Gastroesophageal sphincter (tissue), 4 donors: ENCODE data around the gene DENND1C. TPM values are rescaled to one million over a fixed set of nuclear protein-coding genes. Genes with fewer than 3 reads are reported as not detected.

Source experiments
- ATAC-seq: fragments of 150-250 bp; one replicate; pipeline ENCODE4 v1.9.1; 2016; ENCODE audit warnings: mild to moderate bottlenecking, moderate library complexity
- H3K27ac ChIP-seq, 4 donors: fragments of 200-600 bp; sonication (generic) in 3 of 4; 1 replicate in 3 of 4; 2 replicates in 1 of 4; pipeline ENCODE4 v1.5.1; 2016 to 2019
- H3K27me3 ChIP-seq: fragments of 200-600 bp; sonication (generic); one replicate; pipeline ENCODE4 v1.5.1; 2019
- H3K36me3 ChIP-seq, 2 donors: fragments of 200-600 bp; sonication (generic); one replicate each; pipeline ENCODE4 v1.5.1; 2019; ENCODE audit warnings: control low read depth in 1 of 2
- H3K4me1 ChIP-seq, 3 donors: fragments of 200-600 bp; sonication (generic); 1 replicate in 2 of 3; 2 replicates in 1 of 3; pipeline ENCODE4 v1.5.1; 2016 to 2019; ENCODE audit warnings: control low read depth in 2 of 3
- H3K4me3 ChIP-seq, 2 donors: fragments of 200-600 bp; sonication (generic); one replicate each; pipeline ENCODE4 v1.5.1; 2019; ENCODE audit warnings: mild to moderate bottlenecking in 1 of 2, moderate library complexity in 1 of 2
- H3K9me3 ChIP-seq, 3 donors: fragments of 200-600 bp; sonication (generic); one replicate each; pipeline ENCODE4 v1.5.1; 2017 to 2019; ENCODE audit warnings: control low read depth in 2 of 3
- EP300 ChIP-seq: sonication (generic); formaldehyde crosslinking; IDR thresholded peaks from one replicate; pipeline ENCODE4 v1.6.1; 2017; ENCODE audit warnings: antibody characterized with exemption, mild to moderate bottlenecking
- POLR2A ChIP-seq, 2 donors: fragments of 450-650 bp; IDR thresholded peaks; one replicate each; pipeline ENCODE4 v1.6.1; 2017; ENCODE audit warnings: antibody characterized with exemption in 2 of 2, mild to moderate bottlenecking in 2 of 2, moderate library complexity in 1 of 2
- POLR2AphosphoS5 ChIP-seq: sonication (generic); formaldehyde crosslinking; IDR thresholded peaks from one replicate; pipeline ENCODE4 v1.6.1; 2017; ENCODE audit warnings: antibody characterized with exemption
- WGBS, 2 donors: methylation state at CpG; one replicate each; pipeline ENCODE4 v1.1.5; 2018; ENCODE audit warnings: low coverage in 1 of 2; 5-methylcytosine and 5-hydroxymethylcytosine counted together
- total RNA-seq, 4 donors: library from RNA; depleted of rRNA; stranded (reverse); fragments of >200 nt; gene quantifications; one replicate each; pipeline ENCODE4 v1.1.0, GENCODE V29; 2016
- TF ChIP-seq, protein P1 (sequence below), 4 experiments: fragments of 200-600 bp in 2 of 4; fragments of 450-650 bp in 2 of 4; sonication (generic) in 1 of 4; IDR thresholded peaks; one replicate each; pipeline ENCODE4 v1.5.1; 2017 to 2019; ENCODE audit warnings: antibody characterized with exemption in 4 of 4, mild to moderate bottlenecking in 2 of 4, moderate library complexity in 2 of 4

The DENND1C gene
- total RNA-seq, 4 donors from 2014 or later: 0.57 to 6.1 (median 1.5) TPM

DNA sequence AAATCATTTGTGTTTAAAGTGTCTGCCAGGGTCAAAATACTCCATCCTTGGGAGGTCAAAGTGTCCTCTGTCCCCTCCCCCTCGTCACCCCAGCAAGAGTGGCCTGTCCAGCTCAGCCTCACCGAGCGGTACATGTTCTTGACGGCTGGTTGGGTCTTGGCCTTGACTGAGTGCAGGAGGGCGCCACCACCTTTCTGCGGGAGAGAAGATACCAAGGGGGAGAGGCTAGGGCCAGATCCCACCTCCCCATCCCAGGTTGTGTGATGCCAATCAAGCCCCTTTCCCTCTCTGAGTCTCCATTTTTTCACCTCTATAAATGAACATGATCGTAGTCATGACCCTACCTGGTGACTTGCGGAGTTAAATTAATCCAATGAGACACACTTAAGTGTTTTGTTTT, 11.4 kb downstream of the DENND1C start:
- Histone ChIP-seq H3K36me3 (no peaks in the 10 kb centered on the region), H3K9me3 (no peaks in the 10 kb centered on the region), H3K27me3 (peaks cover 22% of the 10 kb centered on the region), H3K27ac (no peak overlapping the region), H3K4me1 (peaks cover 0 to under 1% (median 0%) of the 10 kb centered on the region in 3 donors), H3K4me3 (no peak overlapping the region)
- WGBS, 2 donors: 64 to 88% methylated on average over 3 of the region's 8 CpGs
- no peak for ATAC-seq
- TF ChIP-seq POLR2A (IDR thresholded peaks at IDR 0.05) (no peak), POLR2AphosphoS5 (no peak), EP300 (no peak)
- TF ChIP-seq, protein P1, sequence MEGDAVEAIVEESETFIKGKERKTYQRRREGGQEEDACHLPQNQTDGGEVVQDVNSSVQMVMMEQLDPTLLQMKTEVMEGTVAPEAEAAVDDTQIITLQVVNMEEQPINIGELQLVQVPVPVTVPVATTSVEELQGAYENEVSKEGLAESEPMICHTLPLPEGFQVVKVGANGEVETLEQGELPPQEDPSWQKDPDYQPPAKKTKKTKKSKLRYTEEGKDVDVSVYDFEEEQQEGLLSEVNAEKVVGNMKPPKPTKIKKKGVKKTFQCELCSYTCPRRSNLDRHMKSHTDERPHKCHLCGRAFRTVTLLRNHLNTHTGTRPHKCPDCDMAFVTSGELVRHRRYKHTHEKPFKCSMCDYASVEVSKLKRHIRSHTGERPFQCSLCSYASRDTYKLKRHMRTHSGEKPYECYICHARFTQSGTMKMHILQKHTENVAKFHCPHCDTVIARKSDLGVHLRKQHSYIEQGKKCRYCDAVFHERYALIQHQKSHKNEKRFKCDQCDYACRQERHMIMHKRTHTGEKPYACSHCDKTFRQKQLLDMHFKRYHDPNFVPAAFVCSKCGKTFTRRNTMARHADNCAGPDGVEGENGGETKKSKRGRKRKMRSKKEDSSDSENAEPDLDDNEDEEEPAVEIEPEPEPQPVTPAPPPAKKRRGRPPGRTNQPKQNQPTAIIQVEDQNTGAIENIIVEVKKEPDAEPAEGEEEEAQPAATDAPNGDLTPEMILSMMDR (IDR thresholded peaks at IDR 0.05): no peak

- TF ChIP-seq EP300 (no peak), POLR2A (IDR thresholded peaks at IDR 0.05) (no peak)
- WGBS, 2 donors: 33 to 86% methylated on average over 1 to 4 of the region's 8 CpGs
Observed at GRCh38 chr19:6467384-6467783, 14.2 kb downstream of the DENND1C start.

DNA sequence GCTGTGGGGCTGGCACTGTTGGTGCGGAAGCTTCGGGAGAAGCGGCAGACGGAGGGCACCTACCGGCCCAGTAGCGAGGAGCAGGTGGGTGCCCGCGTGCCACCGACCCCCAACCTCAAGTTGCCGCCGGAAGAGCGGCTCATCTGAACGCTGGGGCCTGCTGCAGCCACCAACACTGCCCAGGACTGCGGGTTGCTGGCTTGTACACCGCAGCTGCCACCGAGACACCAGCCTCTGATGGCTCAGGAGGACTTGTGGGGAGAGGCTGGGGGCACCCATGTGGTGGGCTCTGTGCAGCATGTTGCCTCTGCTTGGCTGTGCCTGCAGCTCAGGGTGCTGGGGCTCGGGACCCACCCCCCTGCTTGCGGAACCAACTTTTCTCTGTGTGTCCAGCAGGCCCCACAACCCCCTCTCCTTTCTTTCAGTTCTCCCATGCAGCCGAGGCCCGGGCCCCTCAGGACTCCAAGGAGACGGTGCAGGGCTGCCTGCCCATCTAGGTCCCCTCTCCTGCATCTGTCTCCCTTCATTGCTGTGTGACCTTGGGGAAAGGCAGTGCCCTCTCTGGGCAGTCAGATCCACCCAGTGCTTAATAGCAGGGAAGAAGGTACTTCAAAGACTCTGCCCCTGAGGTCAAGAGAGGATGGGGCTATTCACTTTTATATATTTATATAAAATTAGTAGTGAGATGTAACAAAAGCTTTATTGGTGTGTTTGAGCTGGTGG, 14.9 kb downstream of the DENND1C start:
- Histone ChIP-seq H3K4me3 (no peak overlapping the region), H3K36me3 (no peaks in the 10 kb centered on the region), H3K4me1 (peaks cover 0 to 8% (median 4%) of the 10 kb centered on the region in 3 donors), H3K27ac (no peak overlapping the region), H3K27me3 (peaks cover 28% of the 10 kb centered on the region), H3K9me3 (no peaks in the 10 kb centered on the region)
- WGBS, 2 donors: 40% methylated on average over 3 of the region's 21 CpGs; no CpG with 5 or more reads in 1 of the 2 donors
- TF ChIP-seq, protein P1 (IDR thresholded peaks at IDR 0.05): no peak
- TF ChIP-seq EP300 (no peak), POLR2A (IDR thresholded peaks at IDR 0.05) (no peak), POLR2AphosphoS5 (no peak)
- no peak for ATAC-seq

More at GRCh38 chr19:6467384-6467783, 14.2 kb downstream of the DENND1C start:
- no peaks in the 10 kb centered on the region for H3K9me3 ChIP-seq
- peaks cover 0 to 8% (median 4%) of the 10 kb centered on the region in 3 donors for H3K4me1 ChIP-seq
- ATAC-seq: no peak
- H3K36me3 ChIP-seq: no peaks in the 10 kb centered on the region
- H3K27me3 ChIP-seq: peaks cover 28% of the 10 kb centered on the region
- H3K4me3 ChIP-seq: no peak overlapping the region
- no peak overlapping the region for H3K27ac ChIP-seq

GRCh38 chr19:6465663-6466062, 15.9 kb downstream of the DENND1C start:
- H3K4me1 ChIP-seq: peaks cover 0 to 8% (median 4%) of the 10 kb centered on the region in 3 donors
- WGBS, 2 donors: 86 to 100% methylated on average over 6 to 7 of the region's 8 CpGs
- no peak overlapping the region for H3K4me3 ChIP-seq
- H3K27ac ChIP-seq: no peak overlapping the region
- TF ChIP-seq EP300 (no peak), POLR2AphosphoS5 (no peak), POLR2A (IDR thresholded peaks at IDR 0.05) (no peak)
- TF ChIP-seq, protein P1 (IDR thresholded peaks at IDR 0.05): no peak
- no peaks in the 10 kb centered on the region for H3K36me3 ChIP-seq
- H3K9me3 ChIP-seq: no peaks in the 10 kb centered on the region
- no peak for ATAC-seq
- H3K27me3 ChIP-seq: peaks cover 28% of the 10 kb centered on the region

DNA sequence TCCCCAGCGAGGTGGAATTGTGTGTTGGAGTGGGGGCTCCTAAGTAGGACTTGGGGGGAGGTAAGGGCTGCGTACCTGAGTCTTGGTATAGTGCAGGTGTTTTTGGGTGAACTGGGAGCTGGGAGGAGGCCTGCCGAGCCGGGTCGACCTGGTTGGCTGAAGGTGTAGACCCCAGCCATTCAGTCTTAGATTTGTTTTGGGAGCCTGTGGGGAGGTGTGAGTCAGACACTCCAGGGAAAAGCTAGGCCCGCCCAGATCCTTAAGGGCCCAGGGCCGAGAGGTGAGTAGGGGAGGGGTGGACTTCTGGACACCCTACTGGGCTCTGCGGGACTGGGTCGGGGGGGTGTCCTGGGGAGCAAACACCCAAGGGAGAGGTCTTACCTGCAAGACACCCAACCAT, 16.6 kb downstream of the DENND1C start:
- whole genome bisulfite sequencing, 2 donors: 24 to 51% methylated on average over 2 to 4 of the region's 9 CpGs
- Histone ChIP-seq H3K4me3 (no peak overlapping the region), H3K36me3 (no peaks in the 10 kb centered on the region), H3K4me1 (peaks cover 0 to 8% (median 4%) of the 10 kb centered on the region in 3 donors), H3K27me3 (peaks cover 28% of the 10 kb centered on the region), H3K9me3 (no peaks in the 10 kb centered on the region), H3K27ac (no peak overlapping the region)
- ATAC-seq: no peak
- TF ChIP-seq POLR2AphosphoS5: no peak
